HT-29 (cell line): ENCODE results near the gene HPRT1. TPM values are rescaled to one million over a fixed set of nuclear protein-coding genes. Genes with fewer than 3 reads are reported as not detected.

ENCODE experiments used
- DNase-seq: peaks from one replicate; pipeline ENCODE4 v3.0.0-alpha.2; 2015; ENCODE audit warnings: low spot score
- small RNA-seq: library from RNA; depleted of rRNA; stranded (forward); fragments of <200 nt; gene quantifications from one replicate; pipeline ENCODE3, GENCODE V24; 2014
- total RNA-seq: library from RNA; depleted of rRNA; stranded (reverse); fragments of >200 nt; shearing (Covaris generic); gene quantifications from 2 replicates; pipeline ENCODE4 v1.2.3, GENCODE V29; 2014; rRNA removed

HPRT1 gene
- total RNA-seq, 1 experiment from 2014 or later = 8.8 TPM

DNA sequence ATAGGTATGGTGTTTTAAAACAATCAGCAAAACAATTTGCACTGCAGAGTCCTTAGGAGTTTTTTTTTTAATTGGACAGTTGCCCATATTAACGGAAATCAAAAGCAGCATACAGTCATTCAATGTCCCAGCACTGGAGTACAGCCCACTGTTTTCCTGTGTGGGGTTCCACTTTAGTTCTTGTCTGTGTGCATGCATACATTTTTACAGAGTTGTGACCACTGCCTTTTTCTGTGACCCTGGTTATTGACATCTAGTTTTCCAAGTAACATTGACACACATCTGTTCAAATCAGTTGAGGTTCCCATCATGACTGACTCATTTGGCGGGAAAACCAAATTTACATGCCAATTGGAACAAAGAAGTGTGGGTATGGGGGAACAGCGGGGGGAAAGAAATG, 83.3 kb downstream of the HPRT1 start:
- no peak for DNase-seq

- DNase-seq = no peak
These were observed 84.2 kb downstream of the HPRT1 start for GRCh38 chrX:134544135-134544512.

DNA sequence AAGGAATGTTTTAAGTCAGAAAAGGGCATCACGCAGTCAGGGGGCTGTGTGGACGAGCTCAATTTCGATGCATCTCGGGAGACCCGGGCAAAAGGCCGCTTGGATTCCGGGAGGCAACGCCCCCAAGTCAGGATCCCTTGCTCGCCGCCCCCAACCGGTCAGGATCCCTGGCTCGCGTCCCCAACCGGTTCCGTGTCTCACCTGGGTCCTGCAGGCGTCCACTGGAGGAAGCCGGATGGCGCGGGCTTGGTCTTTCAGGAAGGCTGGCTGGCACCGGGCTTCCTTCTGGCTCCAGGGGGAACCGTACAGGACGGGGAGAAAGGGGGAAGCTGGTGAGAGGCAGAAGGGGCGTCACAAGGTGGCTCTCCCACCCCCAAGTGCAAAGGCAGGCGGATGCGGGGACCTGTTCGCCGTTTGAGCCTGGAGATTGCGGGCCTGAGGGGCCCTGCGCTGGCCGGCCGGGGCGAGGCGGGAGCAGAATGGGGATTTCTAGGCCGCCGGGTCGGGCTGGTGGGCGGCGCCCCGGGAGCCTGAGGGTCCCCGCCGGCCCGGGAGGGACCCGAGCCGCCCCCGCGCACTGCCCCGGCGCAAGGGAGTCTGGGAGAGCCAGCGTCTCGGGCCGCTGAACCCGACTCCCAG, 84.7 kb downstream of the HPRT1 start:
- no peak for DNase-seq

- DNase-seq = no peak
These were observed 85.5 kb downstream of the HPRT1 start for GRCh38 chrX:134545510-134545909.

GRCh38 chrX:134546187-134546586, 86.2 kb downstream of the HPRT1 start:
- no peak for DNase-seq

DNA sequence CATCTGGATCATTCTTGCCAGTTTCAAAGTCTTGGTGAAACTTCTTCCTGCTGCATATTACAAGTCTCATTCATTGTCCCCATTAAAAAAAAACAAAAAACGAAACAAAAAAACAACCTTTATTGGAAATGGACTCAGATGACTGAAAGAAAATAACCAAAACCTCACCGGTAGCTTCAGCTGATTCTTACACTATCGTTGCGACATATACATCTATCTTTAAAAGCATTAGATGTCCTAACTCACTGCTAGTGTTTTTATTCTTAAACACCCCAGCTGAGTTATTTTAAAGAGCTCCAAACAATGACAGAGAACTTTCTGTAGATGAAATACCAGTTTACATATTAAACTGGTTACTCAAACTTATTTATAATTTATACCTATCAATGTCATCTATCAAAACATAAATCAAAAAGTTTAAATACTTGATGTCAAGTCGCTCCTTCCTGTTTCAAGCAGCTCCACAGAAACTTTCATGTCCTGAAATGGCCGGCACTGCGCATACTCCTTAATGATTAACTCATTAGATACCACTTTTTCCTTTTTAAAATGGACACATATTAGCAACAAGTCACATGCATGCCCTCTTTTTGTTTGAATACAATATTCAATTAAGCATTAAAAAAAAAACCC, 87.2 kb downstream of the HPRT1 start:
- no peak for DNase-seq

DNA sequence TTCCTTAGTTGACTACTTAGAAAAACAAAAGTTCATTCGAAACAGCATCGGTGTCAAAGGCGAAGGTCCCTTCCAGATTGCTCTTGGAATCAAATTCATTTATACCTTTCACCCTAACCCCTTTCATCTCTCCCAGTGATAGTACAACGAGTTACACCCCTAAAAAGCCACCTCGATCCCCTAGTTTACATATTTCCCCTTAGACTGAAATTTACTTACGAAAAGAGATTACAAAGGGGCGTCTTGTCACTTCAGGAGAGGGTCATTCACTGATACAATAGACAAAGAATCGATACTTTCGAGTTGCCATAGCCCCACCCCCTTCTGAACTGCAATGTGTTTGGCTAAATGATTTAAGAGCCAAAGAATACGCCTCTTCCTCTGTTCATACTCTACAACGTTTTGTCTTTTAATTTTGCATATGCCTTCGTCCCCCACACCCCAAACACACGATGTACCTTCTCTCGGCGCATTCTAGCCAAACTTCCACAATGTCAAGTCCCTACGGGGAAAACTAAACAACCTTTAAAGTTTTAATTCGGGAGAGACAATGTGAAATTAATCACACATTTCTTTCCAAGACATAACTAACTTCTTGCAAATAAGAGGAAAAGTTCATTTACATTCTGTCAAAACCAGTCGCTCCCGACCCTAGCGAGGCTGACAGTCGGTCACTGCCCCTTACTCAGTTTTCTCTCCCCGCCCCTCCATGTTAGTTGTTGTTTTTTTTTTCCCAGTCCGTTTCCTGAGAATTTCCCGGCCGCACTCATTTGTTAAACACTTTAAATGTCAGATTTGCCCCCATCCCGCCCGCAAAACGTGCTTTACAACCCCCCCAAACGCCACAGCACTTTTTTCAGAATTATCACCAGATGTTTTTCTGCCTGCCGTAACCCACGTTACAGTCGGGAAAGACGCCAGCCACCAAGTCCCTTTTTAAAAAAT, 88.6 kb downstream of the HPRT1 start:
- no peak for DNase-seq

Small RNA genes within 50 kb of the gene (small RNA-seq; reads per million reads assigned to genes)
- gene AC004383.1 (not detected), gene MIR450A1 (not detected), gene MIR450A2 (not detected), gene MIR450B (not detected), gene MIR503 (not detected), gene MIR542 (not detected)

Other genes starting within 250 kb of the HPRT1 start
- gene CCDC160, start 223.0 kb upstream of the HPRT1 start, total RNA-seq = not detected in 2 replicates
- gene PHF6, start 86.9 kb upstream of the HPRT1 start, total RNA-seq = 6.4 and 7.5 TPM in 2 replicates
- not detected in 2 replicates for gene PLAC1, start 198.3 kb downstream of the HPRT1 start, total RNA-seq